Liver (tissue), 3 donors: Measurements from ENCODE around the gene LRRC72.

Experiments
- EGR1 ChIP-seq, 2 donors: IDR thresholded peaks; 2 replicates each; pipeline ENCODE4 v1.6.1; 2016 to 2018; ENCODE audit warnings: antibody characterized with exemption in 2 of 2, low read depth in 2 of 2
- JUND ChIP-seq, 2 donors: IDR thresholded peaks; 2 replicates each; pipeline ENCODE4 v1.6.1; 2016; ENCODE audit warnings: antibody characterized with exemption in 2 of 2
- SP1 ChIP-seq: IDR thresholded peaks from 2 replicates; pipeline ENCODE4 v1.6.1; 2018; ENCODE audit warnings: antibody characterized with exemption, mild to moderate bottlenecking
- TAF1 ChIP-seq: conservative IDR thresholded peaks from 2 replicates; pipeline ENCODE4 v1.6.1; 2016; ENCODE audit warnings: antibody characterized with exemption, mild to moderate bottlenecking
- TF ChIP-seq, protein P1 (sequence below): fragments of 150-350 bp; IDR thresholded peaks from 2 replicates; pipeline ENCODE4 v1.5.1; 2017; ENCODE audit warnings: improper control_type of control experiment, low read depth, low read length; ENCODE audit not compliant: missing input control
- TF ChIP-seq, protein P2 (sequence below): IDR thresholded peaks from 2 replicates; pipeline ENCODE4 v1.6.1; 2016; ENCODE audit warnings: antibody characterized with exemption
- donor health status: healthy.
- donor health status: healthy.

DNA sequence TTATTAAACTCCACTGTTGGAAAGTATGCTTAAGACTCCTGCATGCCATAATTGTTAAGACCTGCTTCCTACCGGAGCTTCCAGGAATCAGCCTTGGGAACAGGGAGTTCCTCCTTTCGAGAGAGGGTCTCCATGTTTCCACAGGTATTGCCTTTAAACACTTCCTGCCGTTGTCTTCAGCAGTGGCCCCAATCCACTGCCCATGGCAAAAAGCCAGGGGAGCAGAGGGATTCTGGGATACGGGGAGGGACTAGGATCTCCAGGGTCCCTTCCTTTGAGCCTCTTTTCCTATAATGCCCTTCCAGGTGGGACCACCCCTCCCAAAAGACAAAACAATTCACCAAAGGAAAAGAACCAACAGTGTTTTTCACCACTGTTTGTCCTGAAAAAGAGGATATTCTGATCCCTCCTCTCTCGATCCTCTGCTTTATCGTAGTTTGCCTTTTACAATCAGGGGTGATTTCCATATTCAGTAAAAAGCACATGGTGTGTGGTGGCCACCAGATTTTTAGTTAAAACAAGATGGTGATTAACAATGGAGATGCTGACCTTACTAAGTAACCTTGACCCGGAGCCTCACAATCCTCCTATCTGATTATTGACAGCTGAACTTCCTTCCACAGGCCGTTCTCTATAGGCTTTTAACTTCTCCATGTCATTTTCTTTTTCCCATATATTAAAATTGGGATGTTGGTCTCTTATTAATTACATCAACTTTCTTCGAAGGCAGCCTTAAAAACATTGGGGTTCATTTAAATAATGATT lies 36.0 kb downstream of the LRRC72 start:
- TF ChIP-seq, protein P1, sequence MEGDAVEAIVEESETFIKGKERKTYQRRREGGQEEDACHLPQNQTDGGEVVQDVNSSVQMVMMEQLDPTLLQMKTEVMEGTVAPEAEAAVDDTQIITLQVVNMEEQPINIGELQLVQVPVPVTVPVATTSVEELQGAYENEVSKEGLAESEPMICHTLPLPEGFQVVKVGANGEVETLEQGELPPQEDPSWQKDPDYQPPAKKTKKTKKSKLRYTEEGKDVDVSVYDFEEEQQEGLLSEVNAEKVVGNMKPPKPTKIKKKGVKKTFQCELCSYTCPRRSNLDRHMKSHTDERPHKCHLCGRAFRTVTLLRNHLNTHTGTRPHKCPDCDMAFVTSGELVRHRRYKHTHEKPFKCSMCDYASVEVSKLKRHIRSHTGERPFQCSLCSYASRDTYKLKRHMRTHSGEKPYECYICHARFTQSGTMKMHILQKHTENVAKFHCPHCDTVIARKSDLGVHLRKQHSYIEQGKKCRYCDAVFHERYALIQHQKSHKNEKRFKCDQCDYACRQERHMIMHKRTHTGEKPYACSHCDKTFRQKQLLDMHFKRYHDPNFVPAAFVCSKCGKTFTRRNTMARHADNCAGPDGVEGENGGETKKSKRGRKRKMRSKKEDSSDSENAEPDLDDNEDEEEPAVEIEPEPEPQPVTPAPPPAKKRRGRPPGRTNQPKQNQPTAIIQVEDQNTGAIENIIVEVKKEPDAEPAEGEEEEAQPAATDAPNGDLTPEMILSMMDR = no peak
- TF ChIP-seq, protein P2, sequence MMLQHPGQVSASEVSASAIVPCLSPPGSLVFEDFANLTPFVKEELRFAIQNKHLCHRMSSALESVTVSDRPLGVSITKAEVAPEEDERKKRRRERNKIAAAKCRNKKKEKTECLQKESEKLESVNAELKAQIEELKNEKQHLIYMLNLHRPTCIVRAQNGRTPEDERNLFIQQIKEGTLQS = no peak
- no peak for TF ChIP-seq JUND (IDR thresholded peaks at IDR 0.05)
- no peak for TF ChIP-seq EGR1 (IDR thresholded peaks at IDR 0.05; ENCODE audit: low read depth in 2 of 2)
- no peak for TF ChIP-seq TAF1
- no peak for TF ChIP-seq SP1
